Spleen (tissue), 7 donors: ENCODE measurements around the gene MYO7A.
A peak's percentile ranks its signal among the peaks of the same experiment; 100 is the strongest.

Experiments
- CTCF ChIP-seq, 11 experiments: fragments of 200-600 bp in 7 of 11; fragments of 450-650 bp in 4 of 11; sonication (generic) in 4 of 11; IDR thresholded peaks in 8 of 11; conservative IDR thresholded peaks in 3 of 11; 1 replicate in 7 of 11; 2 replicates in 4 of 11; pipeline versions ENCODE4 v1.4.0 to v1.8.0; 2016 to 2021; ENCODE audit warnings: antibody characterized with exemption in 11 of 11, inconsistent platforms in 4 of 11, mild to moderate bottlenecking in 1 of 11
- POLR2A ChIP-seq, 3 donors: fragments of 450-650 bp; IDR thresholded peaks; one replicate each; pipeline ENCODE4 v1.5.1; 2017; ENCODE audit warnings: antibody characterized with exemption in 3 of 3, mild to moderate bottlenecking in 1 of 3
- POLR2AphosphoS5 ChIP-seq, 3 donors: sonication (generic); formaldehyde crosslinking; IDR thresholded peaks; one replicate each; pipeline ENCODE4 v1.5.1; 2017; ENCODE audit warnings: antibody characterized with exemption in 3 of 3
- donor health status: DM: no; HTN: no; CAD: no; lungs with moderate emphysema.
- donor health status: DM: no; HTN: no; CAD: no.
- donor health status: DM: no; HTN: no; CAD: no.

- peak in 1 of 3 donors; percentile 60 for TF ChIP-seq POLR2AphosphoS5 (IDR thresholded peaks at IDR 0.05)
- TF ChIP-seq CTCF (IDR thresholded peaks at IDR 0.05 in 8 of 11, conservative IDR thresholded peaks at IDR 0.05 in 3 of 11) = no peak
- TF ChIP-seq POLR2A (IDR thresholded peaks at IDR 0.05) = no peak
Observed at GRCh38 chr11:77173494-77173893, 45.4 kb downstream of the MYO7A start.
